ENCODE data around the gene PTTG1IP. TPM values are rescaled to one million over a fixed set of nuclear protein-coding genes. Genes with fewer than 3 reads are reported as not detected.

PTTG1IP gene
- total and polyA plus RNA-seq, 2 of the 4 experiments (the other 2 are of a cell fraction) = 167 to 194 TPM

DNA sequence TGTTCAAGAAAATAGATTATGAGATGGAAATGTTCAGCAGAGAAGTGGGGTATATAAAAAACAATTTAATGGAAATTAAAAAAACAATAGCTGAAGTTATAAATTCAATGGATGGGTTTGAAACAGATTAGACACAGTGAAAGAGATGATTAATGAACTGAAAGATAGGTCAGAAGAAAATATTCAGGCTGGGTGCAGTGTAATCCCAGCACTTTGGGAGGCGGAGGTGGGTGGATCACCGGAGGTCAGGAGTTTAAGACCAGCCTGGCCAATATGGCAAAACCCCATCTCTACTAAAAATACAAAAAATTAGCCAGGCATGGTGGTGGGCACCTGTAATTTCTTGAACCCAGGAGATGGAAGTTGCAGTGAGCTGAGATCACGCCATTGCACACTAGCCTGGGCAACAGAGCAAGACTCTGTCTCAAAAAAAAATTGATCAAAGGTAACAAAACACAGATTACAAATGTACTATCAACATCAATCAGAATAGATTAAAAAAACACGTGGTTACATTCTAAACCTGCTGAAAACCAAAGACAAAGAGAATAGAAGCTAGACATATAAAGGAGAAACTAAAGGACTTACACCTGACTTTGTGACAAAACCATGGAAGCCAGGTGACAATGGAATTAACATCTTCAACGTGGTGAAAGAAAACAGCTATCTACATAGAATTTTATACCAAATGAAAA is 50.9 kb downstream of the PTTG1IP start:
- H3K9me3 ChIP-seq (ENCODE audit: control insufficient read depth, insufficient read depth, low read length) = peaks cover 47% of the 10 kb centered on the region
- in situ Hi-C loops (cut with MboI; ENCODE audit: low sequenced_read_pairs) (loop anchor here (25.0 kb wide), 1 partner anchor 290 kb away; no protein-coding TSS in a partner anchor), dilution Hi-C loops (cut with HindIII; ENCODE audit: low sequenced_read_pairs, unreplicated experiment) (no loop called here), intact Hi-C loops (cut with micrococcal nuclease) (loop anchor here (1.0 kb wide), 1 partner anchor 12 kb away; no protein-coding TSS in a partner anchor)
- CTCF ChIA-PET = no interaction called here
- no peak overlapping the region for H3K9ac ChIP-seq (ENCODE audit: low read depth, low read length)
- H3K79me1 ChIP-seq (ENCODE audit: low read depth in 1 of 2, low read length in 2 of 2) = peaks cover 0 to 9% of the 10 kb centered on the region in 2 experiments; a peak in 1 of 4 replicates
- no peak overlapping the region for H3K27ac ChIP-seq (ENCODE audit: insufficient read depth, low read length)
- peaks cover 6% of the 10 kb centered on the region for H3K27me3 ChIP-seq (ENCODE audit: control insufficient read depth, insufficient read depth, low read length)
- H3K9me1 ChIP-seq (ENCODE audit: insufficient read depth, low read length) = no peaks in the 10 kb centered on the region
- H3K56ac ChIP-seq (ENCODE audit: extremely low read depth, insufficient read depth, low read length) = no peak overlapping the region
- no peak overlapping the region for H3K4me3 ChIP-seq (ENCODE audit: insufficient read depth, low read depth, low read length)
- no peak overlapping the region for H2BK5ac ChIP-seq (ENCODE audit: low read depth, low read length, poor library complexity, severe bottlenecking)
- H3K4me1 ChIP-seq (ENCODE audit: control insufficient read depth, insufficient read depth, low read length) = 0 out of 2 replicates have a peak, but pooled peaks cover 2% of the 10 kb centered on the region
- no peaks in the 10 kb centered on the region for H3K36me3 ChIP-seq (ENCODE audit: control insufficient read depth, insufficient read depth, low read length)
- no peak overlapping the region for H2AK5ac ChIP-seq (ENCODE audit: low read depth, low read length)
- H3K4me2 ChIP-seq (ENCODE audit: low read depth, low read length) = no peak overlapping the region
- H4K5ac ChIP-seq (ENCODE audit: low read depth, low read length) = no peak overlapping the region
- no peak overlapping the region for H2BK20ac ChIP-seq (ENCODE audit: low read depth, low read length)
- H3K14ac ChIP-seq (replicated peaks; ENCODE audit: low read depth, low read length) = no peak overlapping the region
- H4K91ac ChIP-seq (ENCODE audit: insufficient read depth, low read depth, low read length) = no peak overlapping the region
- DNase-seq = no peak
- H3K4ac ChIP-seq (ENCODE audit: low read depth, low read length) = no peak overlapping the region
- no peak overlapping the region for H2AFZ ChIP-seq (replicated peaks; ENCODE audit: low read length, poor library complexity)
- H2AK9ac ChIP-seq (replicated peaks; ENCODE audit: low read depth, low read length, poor library complexity) = no peak overlapping the region
- no peak overlapping the region for H3K23ac ChIP-seq (ENCODE audit: low read depth, low read length)
- TF ChIP-seq, protein P1, sequence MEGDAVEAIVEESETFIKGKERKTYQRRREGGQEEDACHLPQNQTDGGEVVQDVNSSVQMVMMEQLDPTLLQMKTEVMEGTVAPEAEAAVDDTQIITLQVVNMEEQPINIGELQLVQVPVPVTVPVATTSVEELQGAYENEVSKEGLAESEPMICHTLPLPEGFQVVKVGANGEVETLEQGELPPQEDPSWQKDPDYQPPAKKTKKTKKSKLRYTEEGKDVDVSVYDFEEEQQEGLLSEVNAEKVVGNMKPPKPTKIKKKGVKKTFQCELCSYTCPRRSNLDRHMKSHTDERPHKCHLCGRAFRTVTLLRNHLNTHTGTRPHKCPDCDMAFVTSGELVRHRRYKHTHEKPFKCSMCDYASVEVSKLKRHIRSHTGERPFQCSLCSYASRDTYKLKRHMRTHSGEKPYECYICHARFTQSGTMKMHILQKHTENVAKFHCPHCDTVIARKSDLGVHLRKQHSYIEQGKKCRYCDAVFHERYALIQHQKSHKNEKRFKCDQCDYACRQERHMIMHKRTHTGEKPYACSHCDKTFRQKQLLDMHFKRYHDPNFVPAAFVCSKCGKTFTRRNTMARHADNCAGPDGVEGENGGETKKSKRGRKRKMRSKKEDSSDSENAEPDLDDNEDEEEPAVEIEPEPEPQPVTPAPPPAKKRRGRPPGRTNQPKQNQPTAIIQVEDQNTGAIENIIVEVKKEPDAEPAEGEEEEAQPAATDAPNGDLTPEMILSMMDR (conservative IDR thresholded peaks at IDR 0.05; ENCODE audit: low read depth, low read length) = no peak
- TF ChIP-seq RFX5 (IDR thresholded peaks at IDR 0.05; ENCODE audit: low read depth, low read length) (no peak), MXI1 (IDR thresholded peaks at IDR 0.05; ENCODE audit: borderline replicate concordance, low read depth, low read length) (no peak), POLR2A (IDR thresholded peaks at IDR 0.05; ENCODE audit: low read depth, low read length) (no peak), RCOR1 (IDR thresholded peaks at IDR 0.05; ENCODE audit: insufficient replicate concordance, low read length) (no peak), CHD1 (IDR thresholded peaks at IDR 0.05; ENCODE audit: low read depth, low read length) (no peak), SMC3 (IDR thresholded peaks at IDR 0.05; ENCODE audit: low read depth, low read length) (no peak), NFE2L2 (IDR thresholded peaks at IDR 0.05; ENCODE audit: low read depth, low read length) (no peak), MAFK (IDR thresholded peaks at IDR 0.05; ENCODE audit: low read depth, low read length) (no peak), MAZ (IDR thresholded peaks at IDR 0.05; ENCODE audit: borderline replicate concordance, low read depth, low read length) (no peak)
- TF ChIP-seq, protein P2, sequence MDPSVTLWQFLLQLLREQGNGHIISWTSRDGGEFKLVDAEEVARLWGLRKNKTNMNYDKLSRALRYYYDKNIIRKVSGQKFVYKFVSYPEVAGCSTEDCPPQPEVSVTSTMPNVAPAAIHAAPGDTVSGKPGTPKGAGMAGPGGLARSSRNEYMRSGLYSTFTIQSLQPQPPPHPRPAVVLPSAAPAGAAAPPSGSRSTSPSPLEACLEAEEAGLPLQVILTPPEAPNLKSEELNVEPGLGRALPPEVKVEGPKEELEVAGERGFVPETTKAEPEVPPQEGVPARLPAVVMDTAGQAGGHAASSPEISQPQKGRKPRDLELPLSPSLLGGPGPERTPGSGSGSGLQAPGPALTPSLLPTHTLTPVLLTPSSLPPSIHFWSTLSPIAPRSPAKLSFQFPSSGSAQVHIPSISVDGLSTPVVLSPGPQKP (IDR thresholded peaks at IDR 0.05; ENCODE audit: borderline replicate concordance, low read depth, low read length) = no peak
- TF ChIP-seq, protein P3, sequence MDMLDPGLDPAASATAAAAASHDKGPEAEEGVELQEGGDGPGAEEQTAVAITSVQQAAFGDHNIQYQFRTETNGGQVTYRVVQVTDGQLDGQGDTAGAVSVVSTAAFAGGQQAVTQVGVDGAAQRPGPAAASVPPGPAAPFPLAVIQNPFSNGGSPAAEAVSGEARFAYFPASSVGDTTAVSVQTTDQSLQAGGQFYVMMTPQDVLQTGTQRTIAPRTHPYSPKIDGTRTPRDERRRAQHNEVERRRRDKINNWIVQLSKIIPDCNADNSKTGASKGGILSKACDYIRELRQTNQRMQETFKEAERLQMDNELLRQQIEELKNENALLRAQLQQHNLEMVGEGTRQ (IDR thresholded peaks at IDR 0.05; ENCODE audit: low read depth, low read length) = no peak
- H3K18ac ChIP-seq (ENCODE audit: low read depth, low read length) = no peak overlapping the region
- H2BK15ac ChIP-seq (ENCODE audit: low read depth, low read length) = no peak overlapping the region
- BruUV-seq (replicated peaks) = no TSS peak
- no peaks in the 10 kb centered on the region for H4K20me1 ChIP-seq (ENCODE audit: insufficient read depth, low read length)
- WGBS, 2 experiments (ENCODE audit: extremely low coverage in 2 of 2, insufficient read length in 1 of 2) = 80% methylated on average over 1 of the region's 5 CpGs; no CpG with 5 or more reads in 1 of the 2 experiments
- no peak overlapping the region for H2BK120ac ChIP-seq (ENCODE audit: low read depth, low read length)
- ATAC-seq (ENCODE audit: low read depth) = no peak
- H4K8ac ChIP-seq (ENCODE audit: low read depth in 2 of 2, low read length in 2 of 2) = no peak overlapping the region
- POLR2A ChIA-PET (ENCODE audit: unreplicated experiment) = no interaction called here

All from IMR-90 (cell line).